Measurements from ENCODE around the gene CIAO3.
"Not testable (repeated sequence)": the region's sequence is repeated elsewhere in the genome, so short reads cannot be mapped to it uniquely, and the experiment has no call there.

The CIAO3 gene

DNA sequence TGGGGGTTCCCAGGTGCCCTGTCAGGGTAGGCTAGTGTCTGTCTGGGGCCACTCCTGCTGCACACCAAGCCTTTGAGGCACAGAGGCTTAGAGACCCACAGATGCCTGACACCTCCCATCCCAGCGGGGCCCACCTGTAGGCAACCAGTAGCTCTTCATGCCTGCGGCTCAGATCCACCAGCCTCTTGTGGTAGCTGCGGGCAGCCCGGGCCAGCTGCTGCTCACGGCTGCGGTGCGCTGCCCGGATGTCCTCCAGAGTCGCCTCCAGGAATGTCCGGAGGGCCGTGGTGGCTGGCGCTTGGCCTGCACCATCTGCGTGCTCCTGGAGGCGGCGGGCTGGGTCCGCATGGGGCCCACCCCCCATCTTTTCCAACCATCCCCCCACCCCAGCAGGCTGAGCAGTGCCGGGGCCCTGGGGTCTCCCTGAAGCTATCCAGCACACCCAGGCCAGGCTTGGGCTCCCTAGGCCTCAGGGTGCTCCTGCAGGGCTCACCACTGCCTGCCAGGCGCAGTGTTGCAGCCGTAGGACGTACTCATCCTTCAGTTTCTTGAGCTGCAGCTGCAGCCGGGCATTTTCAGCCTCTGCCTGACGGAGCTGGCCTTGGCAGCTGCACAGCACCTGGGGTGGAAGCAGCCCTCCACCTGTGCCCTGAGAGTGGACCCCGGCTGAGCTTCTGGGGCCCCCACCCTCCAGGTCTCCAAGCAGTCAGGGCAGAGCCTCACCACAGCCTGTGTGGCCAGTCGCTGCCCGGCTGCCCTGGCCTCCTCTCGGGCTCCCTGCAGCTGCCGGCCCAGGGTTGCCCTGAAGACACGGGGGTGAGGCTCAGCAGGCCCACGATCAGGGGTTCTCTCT, 16.4 kb downstream of the CIAO3 start:
- DNase-seq (ENCODE audit: low read depth, low spot score): no peak

DNA sequence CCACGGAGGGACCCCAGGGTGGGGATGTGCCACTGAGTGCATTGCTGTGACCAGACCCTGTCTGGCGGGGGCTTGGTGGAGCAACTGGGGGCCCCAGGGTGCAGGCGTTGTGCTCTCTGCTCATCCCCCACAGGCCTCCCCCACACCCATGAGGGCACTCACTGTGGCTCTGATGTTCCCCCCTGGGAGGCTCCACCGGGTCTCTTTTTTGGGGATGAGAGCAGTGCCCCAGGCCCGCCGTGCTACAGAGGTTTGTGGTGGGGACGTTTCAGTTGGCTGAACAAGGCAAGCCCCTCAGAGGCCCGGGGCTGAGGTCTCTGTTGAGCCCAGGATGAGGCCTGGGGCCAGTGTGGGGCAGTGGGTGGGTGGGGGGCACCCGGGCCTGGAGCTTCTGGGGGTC, 17.1 kb downstream of the CIAO3 start:
- no peak for DNase-seq (ENCODE audit: low read depth, low spot score)

DNA sequence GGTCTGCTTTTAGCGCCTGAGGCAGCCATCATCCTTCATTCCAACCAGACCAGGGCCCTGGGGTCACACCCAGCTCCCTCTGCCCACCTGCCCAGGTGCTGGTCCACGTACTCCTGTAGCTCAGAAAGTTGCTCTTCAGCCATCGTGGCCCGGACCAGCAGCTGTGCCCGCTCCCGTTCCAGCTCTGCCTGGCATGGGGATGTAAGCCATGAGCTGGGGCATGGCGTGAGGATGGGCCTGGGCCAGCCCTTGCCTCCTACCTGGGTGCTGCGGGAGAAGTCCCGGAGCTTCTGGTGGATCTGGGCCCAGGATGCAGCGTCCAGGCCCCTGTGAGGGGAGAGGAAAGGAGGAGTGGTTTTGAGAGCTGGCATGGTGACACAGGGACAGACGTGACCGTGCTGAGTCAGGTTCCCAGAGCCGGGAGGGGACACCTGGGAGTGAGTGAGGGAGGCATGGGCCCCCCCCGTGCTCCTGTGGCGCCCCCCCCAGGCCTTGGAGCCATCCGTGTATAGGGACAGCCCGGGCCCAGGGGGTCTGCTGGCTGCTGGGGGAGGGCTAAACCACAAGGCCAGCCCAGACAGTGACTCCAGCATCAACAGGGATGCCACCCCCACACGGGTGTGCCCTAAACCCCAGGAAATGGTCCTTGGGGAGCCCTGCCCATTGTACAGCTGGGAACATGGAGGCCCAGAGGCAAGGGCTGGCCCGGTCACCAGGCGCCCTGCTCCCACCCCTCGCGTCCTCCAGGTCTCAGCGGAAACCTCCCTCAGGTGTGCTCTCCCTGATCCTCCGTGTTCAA, 17.8 kb downstream of the CIAO3 start:
- DNase-seq (ENCODE audit: low read depth, low spot score): no peak

DNA sequence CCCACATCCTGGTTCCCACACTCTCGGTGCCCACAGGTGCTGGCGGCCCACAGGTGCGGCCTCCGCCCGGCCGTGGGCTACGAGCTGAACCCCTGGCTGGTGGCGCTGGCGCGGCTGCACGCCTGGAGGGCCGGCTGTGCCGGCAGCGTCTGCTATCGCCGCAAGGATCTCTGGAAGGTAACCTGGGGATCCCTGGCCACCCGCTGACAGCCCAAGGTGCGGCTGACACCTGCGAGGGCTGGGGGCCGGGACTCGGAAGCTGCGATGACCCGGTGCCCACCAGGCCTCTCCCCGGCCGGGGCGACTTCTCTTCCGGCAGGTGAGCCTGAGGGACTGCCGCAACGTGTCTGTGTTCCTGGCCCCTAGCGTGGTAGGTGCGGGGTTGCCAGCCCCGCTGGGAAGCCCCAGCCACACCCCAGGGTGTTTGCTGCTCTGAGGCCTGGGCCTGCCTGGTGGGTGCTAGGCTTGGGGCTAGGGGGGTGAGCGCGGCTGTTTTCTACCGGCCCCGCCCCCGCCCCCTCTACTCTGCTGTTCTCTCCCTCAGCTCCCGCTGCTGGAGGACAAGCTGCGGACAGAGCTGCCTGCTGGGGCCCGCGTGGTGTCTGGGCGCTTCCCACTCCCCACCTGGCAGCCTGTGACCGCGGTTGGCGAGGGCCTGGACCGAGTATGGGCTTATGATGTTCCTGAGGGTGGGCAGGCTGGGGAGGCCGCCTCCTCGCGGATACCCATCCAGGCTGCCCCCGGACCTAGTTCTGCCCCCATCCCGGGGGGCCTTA, 18.8 kb downstream of the CIAO3 start:
- DNase-seq (ENCODE audit: low read depth, low spot score): no peak

DNA sequence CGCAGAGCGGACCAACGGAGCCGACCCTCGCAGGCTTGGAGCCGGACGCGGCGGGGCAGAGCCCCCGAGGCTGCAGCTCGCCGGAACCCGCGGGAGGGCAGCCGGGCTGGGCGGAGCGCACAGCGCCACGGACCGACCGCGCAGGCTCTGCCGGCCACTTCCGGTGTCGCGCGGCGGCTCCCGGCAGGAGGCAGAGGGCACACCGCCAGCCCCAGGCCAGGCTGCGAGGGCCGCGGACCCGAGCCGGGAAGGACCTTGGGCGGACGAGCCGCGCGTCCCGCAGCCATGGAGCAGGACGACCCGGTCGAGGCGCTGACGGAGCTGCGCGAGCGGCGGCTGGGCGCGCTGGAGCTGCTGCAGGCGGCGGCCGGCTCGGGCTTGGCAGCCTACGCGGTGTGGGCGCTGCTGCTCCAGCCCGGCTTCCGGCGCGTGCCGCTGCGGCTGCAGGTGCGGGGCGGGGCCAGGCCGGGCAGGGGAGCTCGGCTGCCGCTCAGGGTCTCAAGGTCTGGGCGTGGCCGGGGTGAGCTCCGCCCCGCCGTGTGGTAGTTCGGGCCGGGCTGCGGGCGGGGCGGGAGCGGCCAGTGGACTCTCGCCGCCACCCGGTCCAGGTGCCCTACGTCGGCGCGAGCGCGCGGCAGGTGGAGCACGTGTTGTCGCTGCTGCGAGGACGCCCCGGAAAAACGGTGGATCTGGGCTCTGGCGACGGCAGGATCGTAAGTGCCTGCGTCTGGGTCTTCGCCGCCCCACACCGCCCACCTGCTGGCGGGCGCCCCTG, 19.6 kb downstream of the CIAO3 start, which contains the start of gene ANTKMT:
ANTKMT (plus strand) TSS at position 157 of the 775 bp plus-strand sequence; CDS start at position 286, 129 bp downstream.
- DNase-seq (ENCODE audit: low read depth, low spot score): no peak

DNA sequence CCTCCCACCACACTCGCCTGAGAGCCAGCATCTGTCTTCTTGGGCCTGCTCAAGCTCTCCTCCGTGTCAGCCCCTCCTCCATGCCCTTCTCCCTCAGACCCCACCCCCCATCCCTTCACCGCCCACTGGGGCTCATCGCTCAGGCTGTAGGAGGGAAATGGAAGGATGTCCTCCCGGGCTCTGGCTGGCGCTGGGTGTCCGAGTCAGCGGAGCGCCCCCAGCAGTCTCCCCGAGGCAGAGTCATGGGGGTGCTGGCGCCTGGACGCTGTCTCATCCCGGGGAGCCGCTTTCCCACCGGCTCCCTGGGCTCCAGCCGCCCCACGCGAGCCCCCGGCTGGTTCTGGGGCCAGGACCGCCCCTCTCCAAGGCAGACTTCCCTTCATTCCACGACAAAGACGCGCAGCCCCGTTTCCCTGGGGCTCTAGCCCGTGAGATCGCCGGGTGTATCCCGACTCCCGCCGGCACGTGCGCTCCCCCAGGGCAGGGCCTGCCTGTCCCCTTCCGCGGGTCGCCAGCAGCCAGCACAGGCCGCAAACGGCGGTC, 20.3 kb downstream of the CIAO3 start:
- DNase-seq (ENCODE audit: low read depth, low spot score): no peak

DNA sequence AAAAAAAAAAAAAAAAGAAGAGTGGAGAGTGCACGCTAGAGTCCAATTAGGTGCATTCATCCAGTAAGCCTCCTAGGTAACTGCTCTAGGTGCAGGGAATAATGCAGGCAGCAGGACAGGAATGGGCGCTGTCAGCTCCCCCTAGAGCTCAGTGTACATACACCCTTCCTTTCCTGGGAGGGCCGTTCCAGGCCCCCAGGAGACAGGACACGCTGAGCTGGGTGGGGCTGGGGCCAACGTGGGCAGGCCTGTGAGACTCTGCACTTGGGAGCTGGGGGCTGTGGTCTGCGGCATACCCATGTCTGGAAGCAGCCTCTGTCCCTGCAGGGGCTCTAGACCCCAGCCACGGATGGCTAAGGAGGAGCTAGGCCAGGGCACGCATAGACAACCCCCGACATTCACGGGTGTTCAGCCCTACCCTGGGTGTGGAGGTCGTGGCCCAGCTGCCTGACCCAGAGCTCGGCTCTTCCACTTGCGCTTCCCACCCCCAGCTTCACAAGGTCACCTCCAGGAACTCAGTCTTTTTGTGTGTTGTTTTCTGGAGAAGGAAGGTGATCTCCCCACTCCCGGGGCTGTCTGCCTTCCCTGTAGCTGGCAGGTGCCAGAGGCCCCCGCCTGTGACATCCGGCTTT, 20.9 kb downstream of the CIAO3 start:
- no peak for DNase-seq (ENCODE audit: low read depth, low spot score)

DNA sequence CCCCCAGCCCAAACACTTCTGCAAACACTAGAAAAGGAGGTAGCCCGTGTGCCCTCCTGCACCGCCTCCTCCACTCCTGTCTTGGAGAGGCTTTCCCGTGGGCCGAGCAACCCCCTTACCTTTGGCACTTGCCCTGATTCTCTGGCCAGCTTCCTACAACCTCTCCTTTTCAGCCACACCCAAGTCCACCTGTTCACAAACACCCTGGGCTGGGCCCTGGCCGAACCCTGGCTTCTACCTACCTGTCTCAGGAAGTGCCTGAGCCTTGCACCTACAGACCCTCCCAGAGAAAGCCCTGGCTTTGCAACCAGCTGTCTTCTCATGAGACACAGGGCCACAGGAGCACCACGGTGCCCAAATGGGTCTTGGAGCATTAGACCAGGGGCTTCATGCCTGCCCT, 21.9 kb downstream of the CIAO3 start:
- no peak for DNase-seq (ENCODE audit: low read depth, low spot score)

DNA sequence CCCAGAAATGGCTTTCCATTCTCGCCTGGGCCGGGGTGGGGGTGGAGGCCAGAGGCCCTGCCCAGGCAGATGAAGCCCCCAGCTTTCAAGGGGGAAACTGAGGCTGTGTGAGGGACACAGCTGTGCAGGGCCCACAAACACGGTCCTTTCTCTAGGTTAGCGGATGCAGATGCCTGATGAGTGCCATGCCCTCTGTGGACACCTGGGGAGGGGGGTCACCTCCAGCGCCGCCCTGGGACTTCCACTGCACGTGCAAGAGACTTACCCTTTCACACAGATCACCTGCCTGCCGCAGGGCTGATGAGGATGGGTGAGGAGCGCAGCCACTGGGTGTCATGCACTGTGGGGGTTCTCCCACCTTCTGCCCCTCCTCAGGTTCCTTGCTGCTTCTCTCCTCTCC, 22.4 kb downstream of the CIAO3 start:
- DNase-seq (ENCODE audit: low read depth, low spot score): no peak

DNA sequence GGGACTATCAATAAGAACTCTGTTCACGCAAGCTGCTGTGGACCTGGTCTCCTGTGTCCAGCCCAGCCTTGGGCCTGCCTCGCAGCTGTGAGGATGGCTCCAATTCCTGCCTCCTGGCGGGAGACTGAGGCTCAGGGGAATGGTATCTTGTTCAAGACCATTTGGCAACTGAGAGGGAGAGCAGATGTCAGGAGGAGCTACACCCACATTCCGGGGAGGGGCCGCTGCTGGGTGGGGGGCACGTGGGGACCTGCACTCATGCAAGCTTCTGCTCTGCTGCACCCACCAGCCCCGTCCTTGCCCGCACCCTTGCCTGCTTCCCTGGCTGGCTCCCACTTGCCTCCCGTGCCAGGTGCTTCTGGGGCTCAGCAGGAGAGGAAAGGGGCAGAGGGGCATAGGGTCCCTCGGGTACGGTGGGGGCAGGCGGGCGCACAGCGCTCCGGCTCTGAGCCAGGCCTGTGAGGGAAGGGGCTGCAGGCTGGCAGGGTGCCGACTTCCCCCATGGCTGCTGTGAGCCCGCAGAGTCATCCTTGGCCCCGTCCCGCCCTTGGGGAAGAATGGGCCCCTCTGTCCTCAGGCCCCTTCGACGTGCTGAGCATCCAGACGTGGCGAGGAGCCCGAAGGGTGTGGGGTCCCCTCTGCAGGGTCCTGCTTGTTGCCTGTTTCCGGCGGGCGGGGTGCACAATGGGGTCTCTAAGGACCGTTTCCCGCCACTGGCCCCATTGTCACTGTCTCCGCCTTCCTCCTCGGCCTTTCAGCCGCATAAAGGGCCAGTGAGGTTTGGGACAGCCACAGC, 23.1 kb downstream of the CIAO3 start:
- no peak for DNase-seq (ENCODE audit: low read depth, low spot score)

DNA sequence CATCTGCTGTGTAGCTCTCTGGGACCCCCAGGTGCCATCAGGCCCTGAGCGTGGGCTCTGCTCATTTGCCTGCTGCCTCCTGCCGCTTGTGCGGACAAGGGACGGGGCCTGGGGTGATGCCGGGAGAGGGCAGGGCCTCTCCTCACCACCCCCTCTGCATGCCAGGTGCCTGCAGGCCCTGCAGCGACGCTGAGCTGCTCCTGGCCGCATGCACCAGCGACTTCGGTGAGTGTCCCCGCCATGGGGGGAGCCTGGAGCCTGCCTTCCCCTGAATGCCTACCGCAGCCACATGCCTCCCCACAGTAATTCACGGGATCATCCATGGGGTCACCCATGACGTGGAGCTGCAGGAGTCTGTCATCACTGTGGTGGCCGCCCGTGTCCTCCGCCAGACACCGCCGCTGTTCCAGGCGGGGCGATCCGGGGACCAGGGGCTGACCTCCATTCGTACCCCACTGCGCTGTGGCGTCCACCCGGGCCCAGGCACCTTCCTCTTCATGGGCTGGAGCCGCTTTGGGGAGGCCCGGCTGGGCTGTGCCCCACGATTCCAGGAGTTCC, 23.9 kb downstream of the CIAO3 start:
- no peak for DNase-seq (ENCODE audit: low read depth, low spot score)

DNA sequence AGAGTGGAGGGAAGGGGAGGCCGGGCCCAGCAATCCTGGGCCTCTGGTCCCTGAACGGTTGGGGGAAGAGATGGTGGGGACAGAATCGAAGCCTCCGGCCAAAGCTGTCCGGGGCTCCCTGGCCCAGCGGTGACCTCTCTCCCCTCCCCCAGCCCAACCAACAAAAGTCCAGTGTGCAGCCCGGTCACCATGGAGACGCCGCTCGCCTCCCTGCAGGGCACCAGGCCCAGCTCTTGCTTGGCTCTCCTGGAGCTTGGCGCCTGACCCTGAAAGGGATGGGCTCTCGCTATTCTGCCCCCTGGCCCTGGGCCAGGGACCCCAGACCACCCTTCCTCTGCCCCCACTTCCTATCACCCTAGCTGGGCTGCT, 24.6 kb downstream of the CIAO3 start:
- no peak for DNase-seq (ENCODE audit: low read depth, low spot score)

DNA sequence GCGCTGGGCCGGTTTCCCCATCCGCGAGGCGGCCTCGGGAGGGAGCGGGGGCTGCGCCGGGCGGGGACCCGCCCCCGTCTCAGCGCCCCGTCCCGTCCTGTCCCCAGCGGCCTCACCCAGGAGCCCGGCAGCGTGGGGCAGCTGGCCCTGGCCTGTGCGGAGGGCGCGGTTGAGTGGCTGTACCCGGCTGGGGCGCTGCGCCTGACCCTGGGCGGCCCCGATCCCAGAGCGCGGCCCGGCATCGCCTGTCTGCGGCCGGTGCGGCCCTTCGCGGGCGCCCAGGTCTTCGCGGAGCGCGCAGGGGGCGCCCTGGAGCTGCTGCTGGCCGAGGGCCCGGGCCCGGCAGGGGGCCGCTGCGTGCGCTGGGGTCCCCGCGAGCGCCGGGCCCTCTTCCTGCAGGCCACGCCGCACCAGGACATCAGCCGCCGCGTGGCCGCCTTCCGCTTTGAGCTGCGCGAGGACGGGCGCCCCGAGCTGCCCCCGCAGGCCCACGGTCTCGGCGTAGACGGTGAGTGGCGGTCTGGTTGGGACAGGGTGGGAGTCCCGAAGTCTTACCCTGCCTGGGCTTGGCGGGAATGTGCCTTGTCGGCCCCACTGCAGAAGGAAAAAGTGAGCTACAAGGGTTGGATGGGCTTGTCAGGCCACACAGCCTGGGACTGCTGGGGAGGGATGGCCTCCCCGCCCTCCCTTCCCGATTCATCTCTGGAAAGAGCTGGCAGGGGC, 25.2 kb downstream of the CIAO3 start:
- no peak for DNase-seq (ENCODE audit: low read depth, low spot score)

DNA sequence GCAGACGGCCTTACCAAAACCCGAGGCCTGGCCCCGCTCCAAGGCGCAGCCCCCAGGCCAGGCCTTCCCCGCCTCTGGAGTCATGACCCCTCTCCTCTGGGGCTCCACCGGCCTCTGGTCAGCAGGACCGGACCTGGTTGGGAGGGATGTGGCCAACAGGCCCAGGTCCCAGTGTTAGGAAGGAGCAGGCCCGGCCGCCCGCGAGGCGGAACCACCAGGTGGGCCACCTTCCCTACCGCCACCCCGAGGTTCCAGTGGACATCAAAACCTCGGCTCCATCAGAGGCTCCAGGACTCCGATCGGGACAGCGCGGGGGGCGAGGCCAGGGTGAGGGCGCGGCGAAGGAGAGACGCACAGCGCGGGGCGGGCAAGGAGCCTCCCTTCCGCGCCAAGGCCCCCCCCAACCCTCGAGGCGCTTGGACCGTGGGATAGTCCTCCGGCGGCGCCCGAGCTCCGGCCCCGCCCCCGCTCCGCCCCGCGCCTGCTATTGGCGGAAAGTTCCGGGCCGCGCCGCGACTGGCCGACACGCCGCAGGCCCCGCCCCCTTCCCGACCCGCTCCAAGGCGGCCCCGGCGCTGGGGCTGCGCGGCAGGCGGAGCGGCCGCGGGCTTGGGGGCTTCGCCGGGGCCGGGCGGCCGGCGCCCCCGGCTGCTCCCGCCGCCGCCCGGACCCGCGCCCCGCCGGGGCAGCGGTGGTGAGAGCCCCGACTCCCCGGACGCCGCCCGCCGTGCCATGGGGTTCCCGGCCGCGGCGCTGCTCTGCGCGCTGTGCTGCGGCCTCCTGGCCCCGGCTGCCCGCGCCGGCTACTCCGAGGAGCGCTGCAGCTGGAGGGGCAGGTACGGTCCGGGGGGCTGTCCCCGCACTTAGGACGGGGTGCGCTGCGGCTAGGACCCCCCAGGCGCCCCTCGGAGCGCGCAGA, 26.0 kb downstream of the CIAO3 start, which contains the start of gene METRN:
METRN (plus strand) TSS at position 561 of the 919 bp plus-strand sequence; CDS start at position 733, 172 bp downstream.
- no peak for DNase-seq (ENCODE audit: low read depth, low spot score)

DNA sequence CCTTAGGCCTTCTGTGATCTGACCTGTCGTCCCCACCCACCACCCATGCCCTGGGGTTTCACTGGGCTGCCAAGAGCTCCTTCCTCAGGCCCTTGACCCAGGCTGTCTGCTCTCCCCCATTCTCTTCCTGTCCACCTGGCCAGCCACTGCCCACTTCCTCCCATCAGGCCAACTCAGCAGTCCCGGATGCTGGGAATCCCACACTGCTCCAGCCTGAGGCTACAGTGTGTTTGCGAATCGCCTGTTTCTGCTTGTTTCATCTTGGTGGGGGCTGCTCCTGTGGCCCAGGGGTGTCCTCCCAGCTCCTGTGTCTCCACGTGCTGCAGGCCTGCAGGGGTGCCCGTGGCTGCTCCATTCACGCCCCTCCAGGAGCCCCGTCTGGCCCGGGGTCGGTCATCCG, 26.7 kb downstream of the CIAO3 start:
- DNase-seq (ENCODE audit: low read depth, low spot score): no peak

DNA sequence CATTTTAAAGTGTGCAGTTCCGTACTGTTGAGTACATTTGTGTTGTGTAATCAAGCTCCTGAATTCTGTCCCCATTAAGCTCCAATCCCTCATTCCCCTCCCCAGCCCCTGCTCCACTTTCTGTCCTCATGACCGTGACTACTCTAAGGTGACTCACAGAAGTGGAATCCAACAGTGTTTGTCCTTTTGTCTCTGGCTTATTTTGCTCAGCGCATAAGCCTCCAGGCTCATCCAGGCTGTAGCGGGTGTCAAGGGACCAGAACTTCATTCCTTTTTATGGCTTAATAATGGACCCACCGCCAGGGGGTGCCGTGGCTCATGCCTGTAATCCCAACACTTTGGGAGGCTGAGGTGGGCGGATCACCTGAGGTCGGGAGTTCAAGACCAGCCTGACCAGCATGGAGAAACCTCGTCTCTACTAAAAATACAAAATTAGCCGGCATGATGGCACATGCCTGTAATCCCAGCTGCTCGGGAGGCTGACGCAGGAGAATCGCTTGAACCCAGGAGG, 28.0 kb downstream of the CIAO3 start:
- DNase-seq (ENCODE audit: low read depth, low spot score): not testable (repeated sequence)
